ENCODE data around the gene PTPRS.

PTPRS gene

DNA sequence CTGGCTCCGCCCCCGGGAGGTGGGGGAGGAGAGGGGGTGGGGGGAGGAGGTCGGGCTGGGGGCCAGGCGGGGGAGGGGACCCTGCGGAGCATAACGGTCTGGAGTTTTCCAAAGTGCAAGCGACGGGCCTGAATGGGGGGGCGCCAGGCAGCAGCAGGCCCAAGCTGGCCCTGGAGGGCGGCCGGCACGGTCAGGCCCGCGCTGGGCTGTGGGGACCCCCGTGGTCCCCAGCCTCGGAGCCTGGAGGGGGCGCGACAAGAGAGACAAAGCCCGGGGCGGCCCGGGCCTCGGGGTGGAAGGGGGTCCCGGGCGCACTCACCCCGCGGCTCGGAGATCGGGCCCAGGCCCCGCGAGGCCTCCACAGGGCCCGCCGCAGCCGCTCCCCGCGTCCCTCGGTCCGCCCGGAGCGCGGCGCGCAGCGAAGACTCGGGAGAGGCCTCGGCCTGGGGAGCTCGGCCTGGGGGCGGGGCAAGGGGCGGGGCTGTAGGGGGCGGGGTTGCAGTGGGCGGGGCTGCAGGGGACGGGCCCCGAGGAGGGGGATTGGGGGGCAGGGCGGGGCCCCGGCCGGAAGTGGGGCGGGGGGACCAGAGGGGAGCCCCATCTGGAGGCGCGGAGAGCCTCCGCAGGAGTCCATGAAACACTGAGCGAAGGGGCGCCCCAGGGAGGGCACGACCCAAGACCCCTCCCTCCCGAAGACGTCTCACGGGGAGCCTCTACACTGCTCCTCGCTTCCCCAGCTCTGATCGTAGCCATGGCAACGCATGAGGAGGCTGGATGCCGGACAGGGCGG is 47.6 kb downstream of the PTPRS start:
- Histone ChIP-seq H3K9ac (ENCODE audit: insufficient read length, low read depth) (peak overlapping the region; percentile 81), H3K4me3 (ENCODE audit: insufficient read length, low read depth) (peak overlapping the region; percentile 64), H3K27me3 (ENCODE audit: insufficient read depth, insufficient read length) (no peaks in the 10 kb centered on the region), H3K36me3 (ENCODE audit: insufficient read depth, insufficient read length, low read length) (peaks cover 6% of the 10 kb centered on the region), H3K9me3 (ENCODE audit: insufficient read depth, low read length) (no peaks in the 10 kb centered on the region), H3K4me1 (ENCODE audit: insufficient read depth, insufficient read length) (peaks cover 42% of the 10 kb centered on the region)
- peak; percentile 36 for DNase-seq (ENCODE audit: low read depth, low spot score)
- TF ChIP-seq SUZ12 (IDR thresholded peaks at IDR 0.05; ENCODE audit: extremely low read depth, insufficient read depth, insufficient read length) (no peak), ZNF274 (IDR thresholded peaks at IDR 0.05; ENCODE audit: low read depth, low read length) (no peak), YY1 (IDR thresholded peaks at IDR 0.05; ENCODE audit: insufficient read depth, insufficient read length) (no peak)

DNA sequence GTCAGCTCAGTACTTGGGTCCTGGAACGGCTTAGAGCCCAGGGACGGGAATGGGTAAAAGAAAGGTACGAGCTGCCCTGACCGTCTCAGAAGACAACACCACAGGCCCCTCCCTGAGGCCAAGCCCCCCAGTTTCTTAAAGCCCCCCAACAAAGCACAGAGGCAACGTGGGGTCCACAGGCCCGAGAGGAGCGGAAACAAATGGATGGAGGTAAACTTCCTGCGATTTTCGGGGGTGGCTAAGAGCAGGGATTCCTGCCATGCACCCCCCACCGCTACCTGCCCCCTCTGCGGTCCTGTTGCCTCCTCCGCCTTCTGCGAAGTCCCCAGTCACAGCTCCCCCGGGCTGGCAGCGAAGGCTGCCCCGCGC is 48.2 kb downstream of the PTPRS start:
- peak overlapping the region; percentile 54 for H3K4me3 ChIP-seq (ENCODE audit: insufficient read length, low read depth)
- no peaks in the 10 kb centered on the region for H3K9me3 ChIP-seq (ENCODE audit: insufficient read depth, low read length)
- DNase-seq (ENCODE audit: low read depth, low spot score) = no peak
- TF ChIP-seq SUZ12 (IDR thresholded peaks at IDR 0.05; ENCODE audit: extremely low read depth, insufficient read depth, insufficient read length) (no peak), ZNF274 (IDR thresholded peaks at IDR 0.05; ENCODE audit: low read depth, low read length) (no peak), YY1 (IDR thresholded peaks at IDR 0.05; ENCODE audit: insufficient read depth, insufficient read length) (no peak)
- no peaks in the 10 kb centered on the region for H3K27me3 ChIP-seq (ENCODE audit: insufficient read depth, insufficient read length)
- peaks cover 6% of the 10 kb centered on the region for H3K36me3 ChIP-seq (ENCODE audit: insufficient read depth, insufficient read length, low read length)
- H3K9ac ChIP-seq (ENCODE audit: insufficient read length, low read depth) = peak overlapping the region; percentile 74
- peaks cover 42% of the 10 kb centered on the region for H3K4me1 ChIP-seq (ENCODE audit: insufficient read depth, insufficient read length)

DNA sequence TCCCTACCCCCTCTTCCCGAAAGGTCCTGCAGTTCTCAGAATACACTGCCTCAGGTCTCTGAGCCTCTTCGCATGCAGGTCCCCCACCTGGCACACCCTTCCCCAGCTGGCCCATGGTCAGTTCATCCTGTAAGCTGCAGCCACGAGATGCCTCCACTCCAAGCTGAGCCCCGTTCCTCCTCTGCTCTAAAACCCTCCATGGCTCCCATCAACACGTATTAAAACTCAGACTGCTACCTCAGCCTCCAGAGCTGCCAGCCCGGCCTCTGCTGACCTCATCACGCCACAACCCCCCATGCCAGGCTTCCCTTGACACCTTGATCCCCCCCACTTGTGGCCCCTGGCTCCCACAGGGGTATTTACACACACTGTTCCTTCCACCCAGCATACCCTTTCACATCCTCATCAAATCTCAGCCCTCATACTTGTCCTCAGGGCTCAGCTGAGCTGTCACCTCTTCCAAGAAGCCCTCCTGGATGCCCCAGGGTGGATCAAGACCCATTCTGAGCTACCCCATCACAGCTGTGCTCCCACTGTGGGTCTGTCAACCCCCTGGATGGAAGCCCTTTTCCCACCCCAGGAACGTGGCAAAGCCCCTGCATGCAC is 48.9 kb downstream of the PTPRS start:
- DNase-seq (ENCODE audit: low read depth, low spot score) = no peak
- Histone ChIP-seq H3K9me3 (ENCODE audit: insufficient read depth, low read length) (no peaks in the 10 kb centered on the region), H3K36me3 (ENCODE audit: insufficient read depth, insufficient read length, low read length) (peaks cover 12% of the 10 kb centered on the region), H3K4me3 (ENCODE audit: insufficient read length, low read depth) (no peak overlapping the region), H3K9ac (ENCODE audit: insufficient read length, low read depth) (peak overlapping the region; percentile 43), H3K27me3 (ENCODE audit: insufficient read depth, insufficient read length) (no peaks in the 10 kb centered on the region), H3K4me1 (ENCODE audit: insufficient read depth, insufficient read length) (peaks cover 42% of the 10 kb centered on the region)
- TF ChIP-seq YY1 (IDR thresholded peaks at IDR 0.05; ENCODE audit: insufficient read depth, insufficient read length) (no peak), ZNF274 (IDR thresholded peaks at IDR 0.05; ENCODE audit: low read depth, low read length) (no peak), SUZ12 (IDR thresholded peaks at IDR 0.05; ENCODE audit: extremely low read depth, insufficient read depth, insufficient read length) (no peak)
